Left ventricle myocardium inferior (tissue), 1 donor: ENCODE results near the gene CFAP119. TPM values are rescaled to one million over a fixed set of nuclear protein-coding genes. Genes with fewer than 3 reads are reported as not detected.
A peak's percentile ranks its signal among the peaks of the same experiment; 100 is the strongest.

Experiments
- DNase-seq: peaks from one replicate; pipeline ENCODE4 v3.0.0-alpha.2; 2020
- H3K27ac ChIP-seq: fragments of 200-600 bp; replicated peaks from 2 replicates; pipeline ENCODE4 v1.8.0; 2021
- H3K27me3 ChIP-seq: fragments of 200-600 bp; 2 replicates; pipeline ENCODE4 v1.8.0; 2021; ENCODE audit warnings: low read depth
- H3K36me3 ChIP-seq: fragments of 200-600 bp; 2 replicates; pipeline ENCODE4 v1.8.0; 2021
- H3K4me1 ChIP-seq: fragments of 200-600 bp; 2 replicates; pipeline ENCODE4 v1.8.0; 2021
- H3K4me3 ChIP-seq: fragments of 200-600 bp; 2 replicates; pipeline ENCODE4 v1.8.0; 2021; ENCODE audit warnings: mild to moderate bottlenecking, moderate library complexity
- H3K9me3 ChIP-seq: fragments of 200-600 bp; replicated peaks from 2 replicates; pipeline ENCODE4 v1.8.0; 2021
- CTCF ChIP-seq: fragments of 200-600 bp; IDR thresholded peaks from 2 replicates; pipeline ENCODE4 v1.8.0; 2021; ENCODE audit warnings: antibody characterized with exemption, mild to moderate bottlenecking, borderline replicate concordance
- intact Hi-C: fragments of 100-400 bp; cut with micrococcal nuclease; formaldehyde crosslinking; loops from one replicate; pipeline ENCODE4 v1.11.0; 2022
- total RNA-seq: library from RNA; stranded (reverse); fragmentation: NEBNext Ultra II Directional; extraction: Animal tissue kit (Norgen Biotek cat#: 25700); gene quantifications from one replicate; pipeline ENCODE4 v1.2.1, GENCODE V29; 2021
- donor health status: DM: no; HTN: yes; CAD: no; lungs with severe emphysema.

The CFAP119 gene
- total RNA-seq, 1 donor from 2014 or later: 0.69 TPM

- no peak for TF ChIP-seq CTCF
- intact Hi-C loops: no loop called here
- DNase-seq: no peak
- Histone ChIP-seq H3K27ac (peak overlapping the region; percentile 97), H3K4me3 (no peak overlapping the region), H3K36me3 (peaks cover 33% of the 10 kb centered on the region), H3K9me3 (no peaks in the 10 kb centered on the region), H3K27me3 (no peaks in the 10 kb centered on the region), H3K4me1 (peaks cover 48% of the 10 kb centered on the region)
Observed at GRCh38 chr16:30778549-30779244, 16.8 kb upstream of the CFAP119 start.

- Histone ChIP-seq H3K36me3 (peaks cover 33% of the 10 kb centered on the region), H3K4me3 (no peak overlapping the region), H3K27ac (peak overlapping the region; percentile 97), H3K9me3 (no peaks in the 10 kb centered on the region), H3K4me1 (peaks cover 53% of the 10 kb centered on the region), H3K27me3 (no peaks in the 10 kb centered on the region)
- intact Hi-C loops: no loop called here
- DNase-seq: no peak
- no peak for TF ChIP-seq CTCF
Observed at GRCh38 chr16:30777591-30778297, 15.9 kb upstream of the CFAP119 start.

GRCh38 chr16:30775392-30776188, 13.7 kb upstream of the CFAP119 start:
- Histone ChIP-seq H3K4me1 (peaks cover 53% of the 10 kb centered on the region), H3K4me3 (peak overlapping the region; percentile 90), H3K9me3 (no peaks in the 10 kb centered on the region), H3K36me3 (peaks cover 40% of the 10 kb centered on the region), H3K27me3 (no peaks in the 10 kb centered on the region), H3K27ac (peak overlapping the region; percentile 97)
- TF ChIP-seq CTCF: no peak
- DNase-seq: peak; percentile 87
- intact Hi-C loops: no loop called here

- H3K4me1 ChIP-seq: peaks cover 53% of the 10 kb centered on the region
- no peaks in the 10 kb centered on the region for H3K9me3 ChIP-seq
- no peak for DNase-seq
- TF ChIP-seq CTCF: no peak
- H3K27me3 ChIP-seq: no peaks in the 10 kb centered on the region
- H3K4me3 ChIP-seq: peak overlapping the region; percentile 90
- H3K36me3 ChIP-seq: peaks cover 45% of the 10 kb centered on the region
- peak overlapping the region; percentile 97 for H3K27ac ChIP-seq
- intact Hi-C loops: no loop called here
Observed at GRCh38 chr16:30775131-30775391, 13.2 kb upstream of the CFAP119 start.

- Histone ChIP-seq H3K4me3 (peak overlapping the region; percentile 90), H3K27ac (peak overlapping the region; percentile 97), H3K9me3 (no peaks in the 10 kb centered on the region), H3K4me1 (peaks cover 53% of the 10 kb centered on the region), H3K27me3 (no peaks in the 10 kb centered on the region), H3K36me3 (peaks cover 50% of the 10 kb centered on the region)
- TF ChIP-seq CTCF: no peak
- intact Hi-C loops: no loop called here
- DNase-seq: no peak
Observed at GRCh38 chr16:30774367-30775130, 12.7 kb upstream of the CFAP119 start.
